GM23338 (cell line): ENCODE measurements around the gene BPTF.

Experiments used
- EZH2 ChIP-seq: fragments of 200-600 bp; sonication (generic); IDR thresholded peaks from one replicate; pipeline ENCODE4 v1.8.0; 2017; ENCODE audit warnings: antibody characterized with exemption, mild to moderate bottlenecking, low read depth; ENCODE audit not compliant: unreplicated experiment
- POLR2AphosphoS5 ChIP-seq: IDR thresholded peaks from 2 replicates; pipeline ENCODE4 v1.6.1; 2016; ENCODE audit warnings: antibody characterized with exemption, low read depth

DNA sequence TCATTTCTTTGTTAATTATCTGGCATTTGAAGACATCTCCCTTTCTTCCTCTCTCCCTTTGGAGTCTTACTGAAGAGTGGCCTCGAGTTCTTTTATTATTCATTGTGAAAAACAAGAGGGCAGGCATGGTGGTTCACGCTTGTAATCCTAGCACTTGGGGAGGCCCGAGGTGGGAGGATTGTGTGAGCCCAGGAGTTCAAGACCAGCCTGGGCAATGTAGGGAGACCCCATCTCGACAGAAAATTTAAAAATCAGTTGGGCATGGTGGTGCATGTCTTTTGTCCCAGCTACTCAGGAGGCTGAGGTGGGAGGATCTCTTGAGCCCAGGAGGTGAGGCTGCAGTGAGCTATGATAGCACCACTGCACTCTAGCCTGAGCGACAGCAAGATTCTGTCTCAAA, 20.1 kb downstream of the BPTF start:
- TF ChIP-seq EZH2 (no peak), POLR2AphosphoS5 (no peak)
